Left renal cortex interstitium (tissue), 4 donors: ENCODE measurements around the gene OR5A2. TPM values are rescaled to one million over a fixed set of nuclear protein-coding genes. Genes with fewer than 3 reads are reported as not detected.
A peak's percentile ranks its signal among the peaks of the same experiment; 100 is the strongest.
"Not testable (repeated sequence)": the region's sequence is repeated elsewhere in the genome, so short reads cannot be mapped to it uniquely, and the experiment has no call there.

Experiments
- DNase-seq, 4 donors: peaks; one replicate each; pipeline ENCODE4 v3.0.0-alpha.2; 2013; ENCODE audit warnings: low read depth in 4 of 4, low spot score in 2 of 4, missing footprints in 1 of 4
- polyA plus RNA-seq, 4 donors: library from polyadenylated mRNA; unstranded; fragments of 120-200 nt; gene quantifications; one replicate each; pipeline ENCODE4 v1.2.1, GENCODE V29; 2013; ENCODE audit not compliant: insufficient read length in 4 of 4

OR5A2 gene, protein sequence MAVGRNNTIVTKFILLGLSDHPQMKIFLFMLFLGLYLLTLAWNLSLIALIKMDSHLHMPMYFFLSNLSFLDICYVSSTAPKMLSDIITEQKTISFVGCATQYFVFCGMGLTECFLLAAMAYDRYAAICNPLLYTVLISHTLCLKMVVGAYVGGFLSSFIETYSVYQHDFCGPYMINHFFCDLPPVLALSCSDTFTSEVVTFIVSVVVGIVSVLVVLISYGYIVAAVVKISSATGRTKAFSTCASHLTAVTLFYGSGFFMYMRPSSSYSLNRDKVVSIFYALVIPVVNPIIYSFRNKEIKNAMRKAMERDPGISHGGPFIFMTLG
- polyA plus RNA-seq: under 1 TPM in 3 of 4 donors, not detected in 1; 0.03 to 0.04 (median 0.03) TPM

DNA sequence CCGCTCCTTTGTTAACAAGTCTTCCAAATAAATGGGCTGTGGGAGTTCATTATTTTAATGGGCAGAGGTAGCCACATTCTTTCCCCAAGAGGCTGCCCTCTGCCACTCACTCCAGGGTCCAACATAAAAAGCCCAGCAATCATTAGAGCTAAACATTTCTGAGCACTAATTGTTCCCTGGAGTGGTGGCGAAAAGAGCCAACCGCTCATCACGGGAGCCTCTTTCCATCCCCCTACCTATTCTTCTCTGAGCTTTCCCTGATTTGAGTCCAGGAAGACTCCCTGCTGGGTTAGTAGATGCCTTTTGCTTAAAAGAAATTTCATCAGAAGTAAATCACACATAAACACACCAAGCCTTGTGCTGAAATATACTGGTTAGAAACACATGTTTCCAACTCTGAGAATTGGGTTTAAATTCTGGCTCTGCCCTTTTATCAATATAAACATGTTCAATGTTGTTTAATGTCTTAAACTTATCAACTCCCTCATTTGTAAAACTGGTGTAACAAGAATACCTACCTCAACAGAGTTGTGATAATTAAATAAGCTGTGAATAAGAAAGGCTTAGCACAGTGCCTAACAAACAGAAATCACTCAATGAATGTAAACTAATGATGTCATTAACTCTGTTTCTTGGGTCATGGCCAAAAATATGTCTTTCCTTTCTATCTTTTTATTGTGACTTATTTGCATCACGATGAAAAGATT is at the start of gene OR5A2:
TSS of gene OR5A2 (minus strand) at position 53 of the 707 bp plus-strand sequence. CDS start 3,460 bp downstream, outside the sequence.
- DNase-seq: no peak

DNA sequence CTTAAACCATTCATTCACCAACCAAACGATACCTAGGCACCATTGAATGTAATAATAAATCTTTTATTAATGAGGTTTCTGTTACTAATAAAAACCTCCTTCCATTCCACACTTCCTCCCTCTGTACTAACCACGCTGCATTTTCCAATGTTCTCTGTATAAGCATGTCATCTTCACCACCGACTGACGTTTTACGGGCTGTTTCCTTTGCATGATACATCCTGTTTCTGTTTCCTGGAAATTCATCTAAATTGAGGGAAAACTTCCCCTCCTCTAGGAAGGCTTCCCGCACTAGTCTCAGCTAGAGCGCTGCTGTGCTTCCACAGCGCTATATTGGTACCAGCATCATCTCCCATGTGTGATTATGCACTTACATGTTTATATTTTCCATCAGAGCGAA is 49.0 kb upstream of the OR5A2 start:
- no peak for DNase-seq

DNA sequence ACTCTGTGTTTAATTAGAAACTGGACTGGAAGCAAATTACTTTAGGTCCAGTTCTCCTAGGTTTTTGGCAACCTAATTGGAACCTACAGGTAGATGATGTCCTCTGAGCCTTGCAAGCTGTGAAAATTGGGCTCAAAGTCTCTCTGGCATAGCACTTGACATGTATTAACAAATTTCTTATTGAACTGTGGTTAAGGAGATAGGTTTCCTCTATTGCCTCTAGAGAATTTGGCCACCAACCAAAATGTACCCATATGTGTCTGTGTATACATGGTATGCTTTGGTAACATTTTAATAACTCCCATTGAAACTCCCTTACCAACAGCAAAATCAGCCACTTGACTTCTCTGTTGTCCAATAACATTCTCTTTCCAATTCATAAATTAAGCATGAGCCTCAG is 46.8 kb upstream of the OR5A2 start, which contains the start of gene OR4D10:
TSS of gene OR4D10 (plus strand) at position 301 of the 400 bp plus-strand sequence. CDS start 4,115 bp downstream, outside the sequence.
- DNase-seq: no peak

DNA sequence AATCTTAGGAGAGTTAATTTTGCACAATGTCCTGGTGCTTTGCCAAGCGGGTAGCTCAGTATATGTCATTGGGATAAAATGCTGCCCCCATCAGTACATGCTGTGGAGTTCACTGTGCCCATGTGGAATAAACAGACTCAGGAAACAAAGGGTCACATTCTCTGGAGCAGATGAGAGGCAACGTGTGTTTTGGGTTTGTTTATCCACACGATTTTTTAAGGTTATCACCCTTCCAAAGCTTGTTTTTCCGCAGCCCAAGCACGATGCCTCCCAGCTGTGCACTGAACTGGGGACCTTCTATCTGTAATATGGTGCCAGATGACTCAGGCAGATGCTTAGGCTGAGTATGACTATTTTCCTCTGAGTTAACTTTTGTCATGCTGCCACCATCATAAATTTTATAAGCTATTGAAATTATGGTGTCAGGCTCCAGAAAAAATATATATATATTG is 37.0 kb upstream of the OR5A2 start:
- DNase-seq: no peak

DNA sequence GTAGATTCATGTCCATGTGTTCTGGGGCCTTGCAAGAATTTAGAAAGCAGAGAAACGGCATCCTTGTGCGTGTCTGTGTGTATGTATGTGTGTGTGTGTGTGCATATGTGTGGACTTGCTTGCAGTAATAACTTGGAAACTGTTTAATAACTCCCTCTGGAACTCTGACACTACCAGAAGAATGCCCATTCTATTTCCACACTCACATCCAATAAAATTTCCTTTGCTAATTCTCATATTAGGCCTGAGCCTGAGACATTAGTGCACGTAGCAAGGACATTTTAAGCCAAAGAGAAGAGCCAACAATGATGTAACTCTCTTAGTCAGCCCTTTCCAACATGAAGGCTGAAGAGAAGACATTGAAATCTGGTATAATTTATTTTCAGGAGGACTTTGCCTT is 33.7 kb upstream of the OR5A2 start:
- no peak for DNase-seq

DNA sequence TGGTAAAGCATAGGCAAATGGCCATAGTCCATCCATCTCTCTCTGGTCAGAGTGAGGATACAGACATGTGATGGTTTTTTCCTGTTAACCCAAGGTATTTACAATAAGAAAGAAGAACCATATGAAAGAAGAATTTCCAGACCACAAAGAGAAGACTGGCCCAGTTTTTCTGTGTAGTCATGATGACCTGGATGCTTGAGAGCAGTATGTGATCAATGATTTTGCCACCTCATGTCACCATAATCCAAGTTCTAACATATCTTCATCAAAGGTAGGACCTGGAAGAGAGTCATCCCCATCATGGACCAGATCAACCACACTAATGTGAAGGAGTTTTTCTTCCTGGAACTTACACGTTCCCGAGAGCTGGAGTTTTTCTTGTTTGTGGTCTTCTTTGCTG is 30.4 kb upstream of the OR5A2 start, which contains the start of gene OR4D6:
TSS of gene OR4D6 (plus strand) at position 301 of the 400 bp plus-strand sequence. CDS start at position 301, 0 bp downstream.
- DNase-seq: no peak

DNA sequence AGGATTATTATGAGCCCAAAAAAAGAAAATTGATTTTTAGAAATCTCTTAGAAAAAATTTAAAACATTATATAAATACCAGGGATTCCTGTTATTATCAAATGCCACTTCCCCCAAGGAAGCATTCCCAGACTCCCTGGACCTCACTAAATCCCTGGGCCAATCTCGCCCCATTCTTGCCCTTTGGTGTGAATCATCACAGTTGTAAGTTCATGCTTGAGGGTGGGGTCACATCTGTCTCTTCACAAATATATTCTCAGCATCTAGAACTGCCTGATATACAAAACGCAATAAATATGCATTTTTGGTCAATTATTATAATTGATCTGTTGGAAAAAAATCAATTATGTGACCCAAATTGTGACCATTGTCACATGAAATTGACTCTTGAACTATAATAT is 22.3 kb upstream of the OR5A2 start:
- DNase-seq: no peak

DNA sequence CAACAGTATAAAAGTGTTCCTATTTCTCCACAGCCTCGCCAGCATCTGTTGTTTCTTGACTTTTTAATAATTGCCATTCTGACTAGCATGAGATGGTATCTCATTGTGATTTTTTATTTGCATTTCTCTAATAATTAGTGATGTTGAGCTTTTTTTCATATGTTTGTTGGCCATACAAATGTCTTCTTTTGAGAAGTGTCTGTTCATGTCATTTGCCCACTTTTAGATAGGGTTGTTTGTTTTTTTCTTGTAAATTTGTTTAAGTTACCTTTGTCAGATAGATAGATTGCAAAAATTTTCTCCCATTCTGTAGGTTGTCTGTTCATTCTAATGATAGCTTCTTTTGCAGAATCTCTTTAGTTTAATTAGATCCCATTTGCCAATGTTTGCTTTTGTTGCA is 19.4 kb upstream of the OR5A2 start:
- not testable (repeated sequence) for DNase-seq

DNA sequence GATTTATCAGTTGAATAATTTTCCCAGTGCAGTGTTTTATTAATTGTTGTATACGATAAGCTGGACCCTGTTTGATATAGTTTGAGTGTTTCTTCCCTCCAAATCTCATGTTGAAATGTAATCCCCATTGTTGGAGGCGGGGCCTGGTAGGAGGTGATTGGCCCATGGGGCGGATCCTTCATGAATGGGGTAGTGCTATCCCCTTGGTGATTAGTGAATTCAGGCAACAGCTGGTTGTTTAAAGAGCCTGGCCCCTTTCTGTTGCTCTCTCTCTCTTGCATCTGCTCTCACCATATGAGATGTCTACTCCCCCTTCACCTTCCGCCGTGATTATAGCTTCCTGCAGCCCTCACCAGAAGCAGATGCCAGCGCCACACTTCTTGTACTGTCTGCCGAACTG is 11.6 kb upstream of the OR5A2 start:
- DNase-seq: no peak

DNA sequence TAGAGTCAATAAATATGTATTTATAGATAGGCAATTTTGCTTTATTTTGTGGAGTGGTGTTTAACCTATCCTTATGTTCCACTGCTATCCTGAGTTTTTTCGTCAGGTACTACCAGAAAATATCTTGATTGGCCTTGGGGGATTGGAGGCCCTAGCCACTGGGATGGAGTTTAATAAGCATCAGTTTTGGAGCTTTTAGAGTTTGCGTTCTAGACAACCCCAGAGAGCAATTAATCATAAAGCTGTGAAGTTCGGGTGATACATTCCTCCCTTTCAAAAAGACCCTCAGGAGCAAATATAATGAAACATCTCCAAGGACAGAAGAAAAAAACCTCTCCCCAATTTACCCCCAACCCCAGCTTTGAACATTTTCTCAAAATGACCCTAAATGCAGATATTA is 10.0 kb upstream of the OR5A2 start, which contains the start of gene OR5A1:
TSS of gene OR5A1 (plus strand) at position 301 of the 400 bp plus-strand sequence. CDS start 6,700 bp downstream, outside the sequence.
- no peak for DNase-seq

DNA sequence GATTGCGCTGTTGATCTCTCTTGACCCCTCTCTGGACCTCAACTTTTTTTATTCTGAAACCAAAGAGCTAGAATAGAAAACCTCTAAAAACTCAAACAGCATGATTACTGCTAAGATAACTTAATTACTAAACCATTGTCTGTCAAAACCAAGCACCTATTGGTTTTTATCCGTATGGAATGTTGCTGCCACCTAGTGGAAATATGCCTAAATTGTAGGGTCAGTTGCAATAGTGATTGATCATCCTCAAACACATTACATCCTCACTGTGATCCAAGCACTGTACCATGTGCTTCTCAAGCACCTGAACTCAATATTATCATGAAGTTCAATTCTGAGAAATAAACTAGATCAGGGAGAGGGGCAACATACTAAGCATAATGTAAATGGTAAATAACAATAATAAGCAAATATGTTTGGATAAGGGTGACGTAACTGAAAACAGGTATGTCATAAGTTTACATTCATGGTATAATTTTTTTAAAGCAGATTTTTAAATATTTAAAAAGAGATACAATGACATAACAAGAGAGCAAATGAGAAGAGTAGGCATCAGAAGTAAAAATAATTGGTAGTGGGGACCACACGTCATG is 3.8 kb upstream of the OR5A2 start:
- DNase-seq: peak in 2 of 4 donors; percentile 12 to 17

DNA sequence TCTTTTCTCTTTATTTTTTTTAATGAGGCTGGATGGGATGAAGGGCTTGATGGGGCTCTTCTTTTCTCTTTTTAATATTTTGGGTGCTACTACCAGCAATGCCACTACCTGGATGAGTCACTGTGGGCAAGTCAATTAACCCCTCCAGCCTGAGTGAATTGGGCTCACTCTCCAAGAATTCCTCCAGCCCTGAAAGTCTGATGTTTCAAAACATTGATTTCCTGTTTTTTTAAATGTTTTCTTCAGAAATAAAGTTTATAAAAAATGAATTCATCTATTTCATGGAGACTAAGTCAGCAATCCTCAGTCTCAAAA is 812 bp upstream of the OR5A2 start:
- no peak for DNase-seq

DNA sequence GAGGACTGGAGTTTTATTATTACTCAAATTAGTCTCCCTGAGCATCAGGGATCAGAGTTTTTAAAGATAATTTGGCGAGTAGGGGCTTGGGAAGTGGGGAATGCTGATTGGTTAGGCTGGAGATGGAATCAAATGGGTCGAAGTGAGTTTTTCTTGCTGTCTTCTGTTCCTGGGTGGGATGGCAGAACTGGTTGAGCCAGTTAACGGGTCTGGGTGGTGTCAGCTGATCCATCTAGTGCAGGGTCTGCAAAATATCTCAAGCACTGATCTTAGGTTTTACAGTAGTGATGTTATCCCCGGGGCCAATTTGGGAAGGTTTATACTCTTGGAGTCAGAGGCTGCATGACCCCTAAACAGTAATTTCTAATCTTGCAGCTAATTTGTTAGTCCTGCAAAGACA is 1.1 kb downstream of the OR5A2 start:
- no peak for DNase-seq

DNA sequence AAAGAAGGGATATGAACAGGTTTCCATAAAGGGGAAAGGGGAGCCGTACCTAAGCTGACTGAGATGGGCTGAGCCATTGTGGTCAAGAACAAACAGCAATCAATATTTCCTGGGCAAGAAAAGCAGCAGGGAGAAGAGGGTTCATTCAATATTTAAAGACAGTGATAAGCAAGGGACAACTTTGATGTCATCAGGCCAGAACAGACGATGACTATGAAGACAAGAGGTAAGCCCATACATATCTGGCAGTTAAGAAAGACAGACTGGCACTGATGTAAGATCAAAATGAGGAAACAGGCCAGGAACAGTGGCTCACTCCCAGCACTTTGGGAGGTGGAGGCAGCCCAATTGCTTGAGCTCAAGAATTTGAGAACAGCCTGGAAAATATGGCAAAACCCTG is 2.4 kb downstream of the OR5A2 start:
- DNase-seq: no peak

DNA sequence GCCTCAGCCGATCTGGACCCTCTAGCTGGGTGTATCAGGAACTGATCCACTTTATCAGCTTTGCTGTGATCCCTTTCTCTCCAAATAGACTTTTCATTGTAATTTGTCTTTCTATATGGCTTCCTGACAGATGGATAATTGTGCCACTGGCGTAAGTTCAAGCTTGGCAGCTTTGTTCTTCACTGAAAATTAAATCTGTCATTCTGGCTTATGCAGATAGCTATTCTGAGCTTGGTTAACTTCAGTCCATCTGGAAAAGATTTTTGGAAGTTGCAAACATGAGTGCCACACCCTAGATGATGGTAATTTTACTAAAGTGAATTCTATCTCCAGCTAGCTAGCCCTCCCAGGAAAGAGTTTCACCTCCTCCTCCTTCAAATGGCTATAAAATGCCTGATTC is 8.1 kb downstream of the OR5A2 start:
- DNase-seq: no peak

DNA sequence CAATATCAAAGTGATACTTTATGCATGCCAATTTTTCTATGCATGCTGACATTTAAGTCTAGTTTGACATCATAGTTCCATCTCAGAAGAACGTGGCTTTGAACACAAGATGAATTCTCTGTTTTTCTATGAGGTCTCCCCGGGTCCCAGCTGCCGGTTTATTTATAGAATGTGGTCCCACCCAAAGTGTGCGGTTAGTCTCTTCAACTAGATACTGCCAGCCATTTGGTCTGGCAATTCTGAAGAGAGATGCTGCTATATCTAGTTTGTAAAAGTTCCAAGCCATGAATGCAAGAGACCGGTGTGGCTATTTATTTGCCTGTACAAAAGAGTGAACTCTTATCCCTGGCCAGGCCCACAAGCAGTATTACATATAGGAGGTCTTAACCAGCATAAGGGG is 9.2 kb downstream of the OR5A2 start:
- DNase-seq: no peak

DNA sequence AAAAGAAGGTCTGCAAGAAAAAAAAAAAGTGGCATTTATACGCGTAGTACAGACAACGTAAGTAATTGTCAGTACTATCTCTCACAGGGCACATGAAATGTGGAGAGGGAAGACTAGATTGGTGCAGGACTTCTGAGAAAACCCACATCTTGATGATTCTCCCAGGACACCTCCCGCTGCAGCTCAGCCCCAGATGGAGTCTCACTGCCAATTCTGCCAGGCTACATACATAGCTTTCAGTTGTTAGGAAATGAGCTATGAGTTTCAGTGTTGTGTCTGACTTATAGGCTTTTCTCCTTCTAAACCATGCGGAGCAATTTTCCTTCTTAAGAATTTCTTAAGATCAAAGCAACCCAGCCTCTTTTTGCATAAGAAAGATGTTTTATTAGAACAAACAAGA is 9.6 kb downstream of the OR5A2 start:
- no peak for DNase-seq

DNA sequence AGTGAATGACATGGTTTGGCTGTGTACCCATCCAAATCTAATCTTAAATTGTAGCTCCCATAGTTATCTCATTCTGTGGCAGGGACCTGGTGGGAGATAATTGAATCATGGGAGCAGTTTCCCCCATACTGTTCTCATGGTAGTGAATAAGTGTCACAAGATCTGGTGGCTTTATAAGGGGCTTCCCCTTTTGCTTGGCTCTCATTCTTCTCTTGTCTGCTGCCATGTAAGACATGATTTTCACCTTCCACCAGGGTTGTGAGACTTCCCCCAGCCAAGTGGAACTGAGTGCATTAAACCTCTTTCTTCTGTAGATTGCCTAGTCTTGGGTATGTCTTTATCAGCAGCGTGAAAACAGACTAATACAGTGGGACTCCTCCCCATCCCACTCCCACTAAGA is 11.1 kb downstream of the OR5A2 start:
- DNase-seq: no peak

DNA sequence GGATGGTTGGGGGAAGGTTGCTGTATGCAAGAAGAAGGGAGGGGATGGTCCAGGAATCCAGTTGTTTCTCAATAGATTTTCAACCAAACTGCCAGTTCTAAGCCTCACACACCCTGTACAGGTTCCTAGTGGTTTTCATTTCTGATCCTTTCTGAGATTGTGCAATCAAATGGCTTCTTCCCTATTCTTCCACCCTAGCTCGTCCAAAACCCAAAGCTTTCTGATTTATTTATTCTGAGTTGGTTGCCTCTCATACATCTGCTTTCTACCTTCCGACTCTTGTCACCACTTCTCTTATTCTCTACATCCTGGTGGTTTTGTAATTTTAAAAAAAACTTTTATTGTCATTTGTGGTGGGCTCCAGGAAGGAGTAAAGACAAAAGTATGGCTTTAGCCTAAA is 12.6 kb downstream of the OR5A2 start:
- no peak for DNase-seq

DNA sequence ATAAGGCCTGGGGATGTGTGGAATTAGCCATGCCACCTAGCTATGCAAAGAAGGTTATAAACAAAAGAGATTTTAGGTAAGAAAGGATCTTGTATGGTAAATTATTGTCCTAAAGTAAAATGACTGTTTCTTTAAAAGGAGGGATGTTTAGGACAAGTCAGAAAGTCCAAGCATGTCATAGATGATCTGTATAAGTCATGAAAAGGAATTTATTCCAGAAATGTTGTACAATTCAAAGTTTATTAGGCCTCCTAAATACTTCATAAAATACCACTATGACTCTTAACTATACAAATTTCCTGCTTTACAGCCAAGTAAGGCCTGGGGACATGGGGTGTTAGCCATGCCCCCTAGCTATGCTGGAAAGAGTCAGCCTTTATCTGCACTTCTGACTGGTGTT is 22.7 kb downstream of the OR5A2 start:
- DNase-seq: no peak

DNA sequence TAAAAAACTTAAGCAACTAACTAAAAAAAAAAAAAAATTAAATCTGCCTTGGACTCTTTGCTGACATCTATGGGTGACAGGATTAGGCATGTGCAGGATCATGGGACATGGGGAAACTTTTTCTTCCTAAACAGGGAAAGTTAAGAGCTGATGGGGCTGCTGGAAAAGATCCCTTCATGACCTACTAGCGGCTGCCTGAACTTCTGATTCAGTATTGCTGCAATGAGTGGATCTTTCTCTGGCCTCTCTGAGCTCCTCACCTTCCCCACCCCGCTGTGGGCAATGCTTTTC is 25.0 kb downstream of the OR5A2 start:
- no peak for DNase-seq
